HG03432 (cell line): ENCODE data around the gene SPEF1.

Experiments
- ATAC-seq: cut with Tn5 transposase; IDR thresholded peaks from one replicate; pipeline ENCODE4 v1.9.1; 2021; ENCODE audit warnings: mild to moderate bottlenecking, moderate library complexity; ENCODE audit not compliant: unreplicated experiment

SPEF1 gene

DNA sequence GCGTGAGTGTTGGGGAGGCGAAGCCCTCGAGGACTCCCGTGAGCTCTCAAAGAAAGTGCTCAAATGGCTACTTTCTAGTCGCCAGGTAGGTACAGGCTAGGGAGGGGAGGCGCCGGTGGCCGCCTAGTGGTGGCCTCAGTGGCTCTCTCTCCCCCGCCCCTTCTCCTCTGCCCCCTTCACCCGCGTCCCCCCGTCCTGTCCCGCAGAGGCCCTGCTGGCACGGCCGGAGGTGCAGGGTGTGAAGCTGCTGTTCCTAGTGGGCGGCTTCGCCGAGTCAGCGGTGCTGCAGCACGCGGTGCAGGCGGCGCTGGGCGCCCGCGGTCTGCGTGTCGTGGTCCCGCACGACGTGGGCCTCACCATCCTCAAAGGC lies 30.0 kb downstream of the SPEF1 start:
- ATAC-seq, result no peak

DNA sequence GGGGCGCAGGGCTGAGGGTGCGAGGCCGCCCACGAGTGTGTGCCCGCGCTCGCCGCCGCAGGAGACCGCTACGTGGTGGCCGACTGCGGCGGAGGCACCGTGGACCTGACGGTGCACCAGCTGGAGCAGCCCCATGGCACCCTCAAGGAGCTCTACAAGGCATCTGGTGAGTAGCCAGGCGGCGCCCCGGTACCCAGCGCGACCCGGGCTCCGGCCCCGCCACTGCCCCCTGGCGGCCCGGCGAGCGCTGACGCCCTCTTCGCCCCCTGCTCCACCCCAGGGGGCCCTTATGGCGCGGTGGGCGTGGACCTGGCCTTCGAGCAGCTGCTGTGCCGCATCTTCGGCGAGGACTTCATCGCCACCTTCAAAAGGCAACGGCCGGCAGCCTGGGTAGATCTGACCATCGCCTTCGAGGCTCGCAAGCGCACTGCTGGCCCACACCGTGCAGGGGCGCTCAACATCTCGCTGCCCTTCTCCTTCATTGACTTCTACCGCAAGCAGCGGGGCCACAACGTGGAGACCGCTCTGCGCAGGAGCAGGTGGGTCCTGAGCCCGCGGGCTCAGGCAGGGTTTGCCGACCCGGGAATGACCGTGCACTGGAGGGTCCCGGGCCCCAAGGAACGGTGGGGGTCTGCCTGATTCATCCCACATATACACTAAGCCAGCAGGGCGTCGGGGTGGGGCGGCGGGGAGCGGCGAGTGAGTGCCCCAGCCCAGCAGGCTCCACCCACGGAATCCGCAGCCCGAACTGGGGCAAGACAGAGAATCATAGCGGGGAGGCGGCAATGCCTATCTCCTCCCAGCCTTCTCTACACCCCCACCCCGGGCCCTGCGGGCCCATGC lies 31.3 kb downstream of the SPEF1 start:
- no peak for ATAC-seq

DNA sequence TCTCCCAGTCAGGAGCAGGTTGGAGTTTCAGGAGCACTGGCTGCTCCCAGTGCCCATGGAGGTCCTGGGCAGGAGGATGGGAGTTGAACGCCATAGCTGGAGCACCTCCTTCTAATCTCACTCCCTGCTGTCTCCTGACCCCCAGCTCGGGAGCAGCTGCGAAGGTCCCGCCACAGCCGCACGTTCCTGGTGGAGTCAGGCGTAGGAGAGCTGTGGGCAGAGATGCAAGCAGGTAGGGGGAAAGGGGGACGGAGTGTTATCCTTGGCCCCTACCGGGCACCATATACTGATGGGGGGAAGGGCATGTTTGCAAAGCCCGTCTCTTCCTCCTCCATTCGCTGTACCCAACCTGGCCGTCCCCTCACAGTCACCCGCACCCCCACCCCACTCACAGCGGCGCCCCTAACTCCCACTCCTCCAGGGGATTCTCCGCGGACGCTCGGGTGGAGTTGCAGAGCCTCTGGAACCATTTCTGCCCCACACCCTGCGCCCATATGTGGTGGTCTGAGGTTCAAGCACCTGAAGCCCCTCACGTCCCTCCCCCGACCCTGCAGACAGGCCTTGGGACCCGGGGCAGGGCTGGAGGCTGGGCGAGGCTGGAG lies 32.1 kb downstream of the SPEF1 start:
- no peak for ATAC-seq

DNA sequence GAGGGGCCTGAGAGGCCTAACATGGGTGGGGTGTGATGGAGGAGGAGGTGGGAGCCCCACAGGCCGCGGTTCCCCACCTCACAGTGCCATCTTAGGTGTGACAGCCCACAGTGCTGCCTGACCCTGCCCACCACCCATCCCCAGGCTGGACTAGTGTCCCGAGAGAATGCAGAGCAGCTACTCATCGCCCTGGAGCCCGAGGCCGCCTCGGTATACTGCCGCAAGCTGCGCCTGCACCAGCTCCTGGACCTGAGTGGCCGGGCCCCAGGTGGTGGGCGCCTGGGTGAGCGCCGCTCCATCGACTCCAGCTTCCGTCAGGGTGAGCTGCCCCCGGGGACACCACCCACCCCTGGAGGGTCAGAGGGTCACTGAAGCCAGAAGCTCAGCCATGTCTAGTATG lies 33.2 kb downstream of the SPEF1 start:
- no peak for ATAC-seq

DNA sequence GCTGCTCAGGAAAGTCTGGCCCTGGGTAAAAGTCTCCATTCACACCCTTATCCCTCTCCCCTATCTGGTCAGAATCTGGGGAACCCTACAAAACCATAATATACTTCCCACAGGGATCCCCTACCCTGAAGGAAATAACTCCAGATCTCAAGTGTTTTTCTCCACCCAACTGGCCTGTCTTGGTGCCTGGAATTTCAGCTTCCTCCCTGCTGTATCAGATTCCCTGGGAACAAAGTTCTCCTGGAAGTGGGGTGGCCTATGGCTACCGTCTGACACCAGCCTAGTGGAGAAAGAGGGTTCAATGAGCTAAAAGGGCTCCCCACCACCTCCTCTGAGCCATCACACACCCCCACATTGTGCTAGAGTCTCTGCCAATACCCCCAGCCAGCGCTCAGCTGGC lies 33.8 kb downstream of the SPEF1 start:
- ATAC-seq, result no peak

DNA sequence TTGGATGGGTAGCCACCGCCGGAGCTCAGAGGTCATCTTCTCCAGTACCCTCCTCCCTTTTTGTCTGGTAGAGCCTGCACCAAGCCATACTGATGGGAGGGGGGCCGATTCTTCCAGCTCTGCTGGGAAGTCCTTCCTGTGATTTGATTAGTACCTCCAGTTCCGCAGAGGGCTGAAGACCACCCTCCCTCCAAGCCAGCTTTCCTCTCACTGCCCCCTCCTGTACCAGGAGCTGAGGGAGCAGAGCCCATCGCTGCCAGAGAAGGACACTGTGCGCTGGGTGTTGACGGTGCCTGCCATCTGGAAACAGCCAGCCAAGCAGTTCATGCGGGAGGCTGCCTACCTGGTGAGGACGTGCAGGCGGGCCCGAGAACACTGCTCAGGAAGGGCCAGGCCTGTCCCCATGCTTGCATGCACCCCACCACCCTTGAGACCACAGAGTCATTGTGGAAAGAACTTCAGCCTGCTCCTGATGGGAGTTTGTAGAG lies 35.5 kb downstream of the SPEF1 start:
- ATAC-seq, result no peak

DNA sequence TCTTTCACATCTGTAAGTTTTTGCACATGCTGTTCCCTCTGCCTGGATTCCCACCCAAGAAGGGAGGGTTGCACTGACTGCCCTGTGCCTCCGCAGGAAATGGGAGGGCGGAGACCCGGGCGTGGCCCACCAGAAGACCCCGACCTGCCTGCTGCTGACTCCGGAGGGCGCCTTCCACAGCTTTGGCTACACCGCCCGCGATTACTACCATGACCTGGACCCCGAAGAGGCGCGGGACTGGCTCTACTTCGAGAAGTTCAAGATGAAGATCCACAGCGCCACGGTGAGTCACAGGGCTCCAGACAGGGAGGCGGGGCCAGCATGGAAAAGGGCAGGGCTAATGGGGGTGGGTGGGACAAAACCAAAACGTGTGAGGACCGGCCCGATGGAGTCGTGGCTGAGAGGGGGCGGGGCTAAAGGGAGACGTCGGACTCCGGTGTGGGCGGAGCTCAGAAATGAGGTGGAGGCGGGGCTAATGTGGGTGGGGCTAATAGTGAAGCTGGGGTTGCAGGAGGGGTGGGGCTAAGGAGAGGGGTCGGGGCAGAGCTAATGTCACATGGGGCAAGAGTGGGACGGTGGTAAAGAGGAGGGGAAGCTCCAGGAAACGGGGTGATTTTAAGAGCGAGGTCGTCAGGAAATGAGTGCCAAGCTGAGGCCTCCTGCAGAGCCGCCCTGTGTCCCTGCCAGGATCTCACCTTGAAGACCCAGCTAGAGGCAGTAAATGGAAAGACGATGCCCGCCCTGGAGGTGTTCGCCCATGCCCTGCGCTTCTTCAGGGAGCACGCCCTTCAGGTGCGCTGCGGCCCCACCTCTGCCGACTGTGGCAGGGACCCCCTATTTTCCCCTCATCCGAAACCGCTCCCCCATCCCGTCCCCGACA lies 36.2 kb downstream of the SPEF1 start:
- ATAC-seq, result no peak

DNA sequence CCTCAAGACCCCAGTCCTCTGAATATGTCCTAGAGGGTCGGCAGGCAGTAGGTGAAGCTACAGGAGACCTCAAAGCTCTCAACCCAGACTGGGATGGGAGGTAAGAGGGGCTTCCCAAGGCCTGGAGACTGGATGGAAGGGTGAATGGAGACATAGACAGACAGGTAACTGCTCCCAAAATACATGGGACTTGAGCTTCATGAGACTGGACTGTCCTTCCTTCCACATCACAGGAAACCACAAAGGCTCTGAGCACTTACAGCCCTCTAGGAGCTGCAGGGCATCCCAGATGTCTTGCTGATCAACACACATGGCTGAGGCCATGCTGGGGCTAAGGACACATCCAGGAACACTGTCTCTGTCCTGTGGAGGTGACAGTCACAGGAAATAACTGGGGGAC lies 37.2 kb downstream of the SPEF1 start:
- no peak for ATAC-seq

DNA sequence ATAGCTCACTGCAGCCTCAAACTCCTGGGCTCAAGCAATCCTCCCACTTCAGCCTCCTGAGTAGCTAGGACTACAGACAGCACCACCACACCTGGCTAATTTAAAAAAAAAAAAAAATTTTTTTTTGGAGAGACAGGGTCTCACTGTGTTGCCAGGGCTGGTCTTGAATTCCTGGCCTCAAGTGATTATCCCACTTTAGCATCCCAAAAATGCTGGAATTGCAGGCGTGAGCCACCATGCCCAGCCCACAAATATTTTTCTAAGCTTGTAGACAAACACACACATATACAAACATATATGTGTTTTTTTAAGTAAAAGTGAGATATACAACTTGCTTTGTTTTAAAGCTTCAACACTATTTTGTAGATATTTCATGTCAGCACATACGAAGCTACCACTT lies 38.0 kb downstream of the SPEF1 start:
- ATAC-seq, result no peak

DNA sequence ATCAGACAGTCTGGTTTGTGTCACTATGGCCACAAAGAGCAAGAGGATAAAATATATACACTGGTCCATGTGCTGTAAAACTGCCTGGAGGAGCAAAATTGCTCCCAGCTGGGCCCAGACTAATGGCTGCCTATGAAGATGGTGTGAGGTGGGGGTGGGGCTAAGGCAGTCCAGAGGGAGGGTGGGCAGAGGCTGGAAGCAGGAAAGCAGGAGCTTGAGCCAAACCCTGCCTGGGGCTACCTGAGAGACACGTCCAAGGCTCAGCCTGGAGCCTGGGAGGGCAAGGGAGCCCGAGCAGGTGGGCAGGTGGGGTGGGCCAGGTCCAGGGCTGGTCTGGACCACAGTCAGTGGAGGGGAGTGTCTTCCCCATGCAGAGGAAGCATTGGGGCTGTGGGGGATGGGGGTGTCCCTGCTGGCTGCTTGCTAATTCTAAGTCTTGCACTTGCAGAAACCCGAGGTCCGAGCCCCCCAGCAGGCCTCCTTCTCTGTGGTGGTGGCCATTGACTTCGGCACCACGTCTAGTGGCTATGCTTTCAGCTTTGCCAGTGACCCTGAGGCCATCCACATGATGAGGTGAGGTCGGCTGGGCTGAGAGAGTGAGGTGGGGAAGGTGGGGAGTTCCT lies 39.3 kb downstream of the SPEF1 start:
- ATAC-seq, result no peak

DNA sequence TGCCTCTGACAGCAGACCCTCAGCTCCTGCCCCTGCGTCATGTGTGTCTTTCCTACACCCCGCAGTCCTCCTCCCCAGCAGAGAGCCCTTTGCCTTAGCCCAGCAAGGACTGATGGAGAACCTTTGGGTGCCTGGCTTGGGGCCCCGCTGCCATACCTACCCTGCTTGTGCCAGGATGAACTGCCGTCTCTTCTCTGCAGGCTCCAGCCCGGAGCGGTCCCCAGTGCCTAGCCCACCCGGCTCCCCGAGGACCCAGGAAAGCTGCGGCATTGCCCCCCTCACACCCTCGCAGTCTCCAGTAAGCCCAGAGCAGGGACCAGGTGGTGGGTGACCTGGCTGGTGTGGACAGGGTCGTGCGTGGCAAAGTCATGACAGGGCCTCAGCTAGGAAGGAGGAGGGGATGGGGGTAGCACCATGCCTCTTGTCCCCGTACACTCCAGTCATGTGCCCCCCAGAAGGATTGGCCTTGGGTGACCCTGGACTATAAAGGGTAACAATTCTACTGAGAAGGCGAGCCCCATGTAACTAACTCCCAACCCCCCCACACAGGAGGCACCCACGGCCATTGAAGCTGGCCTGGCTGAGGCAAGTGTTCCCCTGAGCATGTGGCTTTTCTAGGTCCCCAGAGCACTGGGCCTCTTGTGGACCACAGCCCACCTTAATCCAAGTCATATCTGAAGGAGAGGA lies 40.5 kb downstream of the SPEF1 start:
- no peak for ATAC-seq

DNA sequence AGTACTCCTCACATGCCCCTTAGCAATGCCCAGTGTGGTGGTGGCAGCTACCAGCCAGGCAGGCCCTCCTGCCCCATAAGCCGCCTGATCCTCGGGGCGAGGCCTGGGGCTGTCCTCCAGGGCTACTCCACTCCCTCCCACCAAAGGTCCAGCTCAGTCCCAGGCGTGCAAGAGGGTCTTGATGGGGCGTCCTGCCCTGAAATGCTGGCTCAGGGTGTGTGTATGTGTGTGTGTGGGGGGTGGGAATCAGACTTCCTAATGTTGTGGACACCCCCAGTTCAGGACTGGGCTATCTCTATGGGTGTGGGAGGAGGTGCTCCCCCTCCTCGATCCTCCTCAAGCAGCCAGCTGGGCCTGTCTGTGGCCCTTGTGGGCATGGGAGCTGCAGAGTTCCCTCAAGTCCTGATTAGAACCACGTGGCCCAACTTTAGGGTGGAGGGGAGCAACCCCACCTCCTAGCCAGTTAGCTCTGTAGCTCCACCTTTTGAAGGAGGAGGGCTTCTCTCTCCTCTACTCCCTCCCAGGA lies 41.3 kb downstream of the SPEF1 start:
- ATAC-seq, result no peak

DNA sequence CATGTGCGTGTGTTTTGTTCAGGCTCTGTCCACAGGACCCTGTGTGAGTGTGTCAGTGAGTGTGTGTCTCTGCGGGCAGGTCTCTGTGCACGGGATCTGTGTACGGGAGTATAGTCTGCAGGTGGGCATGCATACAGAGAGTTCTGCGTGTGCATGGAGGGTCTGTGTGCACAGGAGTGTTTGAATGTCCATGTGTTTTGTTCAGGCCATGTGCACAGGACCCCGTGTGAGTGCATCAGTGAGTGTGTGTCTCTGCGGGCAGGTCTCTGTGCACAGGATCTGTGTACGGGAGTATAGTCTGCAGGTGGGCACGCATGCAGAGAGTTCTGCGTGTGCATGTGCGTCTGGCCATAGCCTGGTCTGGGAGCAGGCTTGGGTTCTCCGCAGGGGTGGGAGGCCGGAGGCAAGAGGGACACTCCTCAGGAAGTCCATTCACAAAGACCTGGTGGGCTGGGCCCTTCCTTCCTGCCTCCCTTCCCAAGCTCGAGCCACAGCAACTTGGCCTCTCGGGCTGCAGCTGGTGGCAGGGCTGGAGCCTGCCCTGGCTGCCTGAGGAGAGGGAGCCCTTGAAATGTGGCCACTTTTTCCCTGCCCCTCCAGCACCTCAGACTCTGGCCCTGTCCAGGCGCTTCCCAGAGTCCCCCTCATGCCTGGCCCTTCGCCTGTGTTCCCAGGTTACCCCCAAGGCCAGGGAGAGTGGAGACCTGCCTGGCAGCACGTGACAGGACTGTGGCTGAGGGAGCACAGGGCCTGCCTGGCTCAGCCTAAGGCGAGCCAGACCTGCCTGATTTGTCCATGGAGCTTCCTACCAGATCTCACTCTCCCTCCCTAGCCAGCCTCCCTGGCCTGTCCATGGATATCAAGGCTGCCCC lies 42.0 kb downstream of the SPEF1 start:
- no peak for ATAC-seq

DNA sequence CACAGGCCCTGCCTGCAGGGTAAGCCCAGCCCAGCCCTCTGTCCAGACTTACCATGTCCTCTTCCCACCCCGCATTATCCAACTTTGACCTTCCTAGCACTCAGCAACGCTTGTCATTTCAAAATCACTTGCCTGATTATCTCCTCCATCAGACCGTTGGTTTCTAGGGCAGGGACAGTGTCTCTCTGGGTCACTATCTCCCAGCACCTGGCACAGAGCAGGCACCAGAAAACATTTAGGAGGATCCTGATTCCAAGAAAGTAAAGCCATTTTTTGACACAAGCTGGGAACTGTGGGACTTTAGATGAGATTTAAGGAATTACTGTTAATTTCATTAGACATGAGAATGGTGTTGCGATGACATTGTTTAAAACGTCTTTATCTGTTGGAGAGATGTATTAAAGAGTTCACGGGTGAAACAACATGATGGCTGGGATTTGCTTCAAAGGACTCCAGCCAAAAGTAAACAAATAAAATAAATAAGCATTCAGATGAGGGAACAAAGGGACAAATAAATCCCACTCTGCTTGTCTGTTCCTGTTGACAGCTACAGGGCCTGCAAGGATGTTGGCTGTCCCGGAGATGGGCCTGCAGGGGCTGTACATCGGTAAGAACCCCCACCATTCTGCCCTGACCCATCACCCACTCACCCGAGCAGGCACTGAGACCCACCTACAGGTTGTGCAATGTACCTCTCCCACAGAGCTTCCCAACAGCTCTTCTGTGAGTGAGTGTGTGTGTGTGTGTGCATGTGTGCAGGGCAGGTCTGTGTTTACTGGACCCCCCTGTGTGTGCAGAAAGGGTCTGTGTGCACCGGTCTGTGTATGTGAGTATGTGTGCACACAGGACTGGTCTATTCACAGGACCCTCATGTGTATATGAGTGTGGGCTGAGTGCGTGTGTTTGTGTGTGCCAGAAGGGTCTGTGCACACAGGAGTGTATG lies 42.9 kb downstream of the SPEF1 start:
- ATAC-seq, result no peak

DNA sequence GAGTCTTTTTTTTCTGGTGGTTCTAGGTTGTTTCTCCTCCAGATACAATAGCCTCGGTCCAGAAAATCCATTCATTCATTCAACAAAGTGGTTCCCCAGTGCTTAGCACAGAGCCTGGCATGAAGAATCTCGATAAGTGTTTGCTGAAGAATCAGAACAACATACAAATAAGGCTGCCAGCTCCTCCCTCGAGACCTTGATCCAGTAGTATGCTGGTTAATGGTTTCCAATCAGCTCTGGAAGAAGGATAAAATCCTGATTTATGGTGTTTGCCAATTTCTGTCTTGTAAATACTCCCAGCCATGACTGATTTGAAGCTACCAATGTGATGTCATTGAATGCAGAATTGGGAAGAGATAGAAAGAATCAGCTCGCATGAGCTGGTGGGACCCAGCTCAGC lies 45.5 kb downstream of the SPEF1 start:
- ATAC-seq, result no peak

DNA sequence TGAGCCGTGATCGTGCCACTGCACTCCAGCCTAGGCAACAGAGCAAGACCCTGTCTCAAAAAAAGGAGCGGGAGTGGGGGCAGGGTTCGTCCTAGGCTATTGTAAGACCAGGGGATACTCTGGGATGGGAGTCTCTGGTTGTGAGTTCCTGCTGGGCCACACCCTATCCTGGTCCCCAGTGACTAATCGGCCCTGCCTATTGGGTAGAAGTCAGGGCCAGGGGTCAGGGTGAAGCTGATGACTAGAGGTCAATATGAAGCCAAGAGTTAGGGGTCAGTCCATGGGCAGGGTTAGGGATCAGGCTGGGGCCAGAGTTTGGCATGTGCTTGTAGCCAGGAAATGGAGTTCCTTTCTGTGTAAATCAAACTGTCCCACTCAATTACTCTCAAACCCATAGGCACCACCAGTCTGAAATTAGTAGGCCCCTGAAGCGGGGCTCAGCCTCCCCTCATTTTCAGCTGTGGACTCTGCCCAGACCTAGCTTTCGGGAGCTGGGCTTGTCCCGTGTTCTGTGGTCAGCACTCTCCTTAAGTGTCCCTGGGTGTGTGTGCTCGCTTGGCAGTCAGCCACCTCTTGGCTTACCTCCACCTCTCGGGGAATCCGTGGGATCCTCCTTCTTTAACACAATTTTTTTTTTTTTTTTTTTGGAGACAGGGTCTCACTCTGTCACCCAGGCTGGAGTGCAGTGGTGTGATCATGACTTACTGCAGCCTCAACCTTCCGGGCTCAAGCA lies 47.0 kb downstream of the SPEF1 start:
- no peak for ATAC-seq

DNA sequence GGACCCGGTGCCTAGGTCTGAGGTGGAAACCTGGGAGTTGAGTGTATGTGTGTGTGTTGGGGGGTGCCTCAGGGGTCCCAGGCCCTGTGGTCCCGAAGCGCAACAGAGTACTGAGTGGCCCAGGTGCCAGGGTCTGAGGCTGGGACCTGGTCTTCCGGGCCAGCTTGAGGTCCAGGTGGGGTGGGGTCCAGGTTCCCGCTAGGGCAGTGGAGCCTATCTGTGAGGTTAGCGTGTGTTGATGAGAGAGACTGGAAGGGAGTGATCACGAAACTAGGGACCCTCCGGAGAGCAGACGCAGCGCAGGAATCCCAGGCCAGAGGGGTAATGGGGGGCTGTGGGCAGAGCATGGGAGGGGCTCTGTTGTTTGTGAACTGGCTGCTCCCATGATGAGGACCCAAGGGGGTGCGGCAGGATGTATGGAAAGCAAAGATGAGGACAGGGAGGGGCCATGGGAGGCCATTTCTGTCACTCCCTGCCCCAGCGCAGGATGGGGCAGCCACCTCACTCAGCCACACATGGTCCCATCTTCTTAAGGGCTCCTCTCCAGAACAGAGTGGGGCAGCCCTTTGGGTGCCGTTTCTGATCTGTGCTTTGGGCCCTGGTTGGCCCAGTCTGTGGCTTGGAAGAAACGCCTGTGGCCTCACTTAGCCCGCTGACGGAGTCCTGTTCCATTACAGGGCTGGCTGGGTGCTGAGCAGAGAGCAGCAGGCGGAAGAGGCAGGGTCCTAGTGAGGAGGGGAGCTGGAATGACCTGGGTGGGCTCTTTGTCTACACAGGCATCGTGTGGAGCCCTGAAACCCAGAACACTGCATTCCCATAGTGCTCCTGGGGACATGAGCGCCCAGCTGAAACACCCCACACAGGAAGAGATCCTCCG lies 47.9 kb downstream of the SPEF1 start:
- ATAC-seq, result no peak
